Neural cell (in vitro differentiated cells): Measurements from ENCODE around the gene ZDHHC7.

Experiments
- CTCF ChIP-seq: fragments of 450-650 bp; IDR thresholded peaks from 2 replicates; pipeline ENCODE4 v1.5.1; 2014; ENCODE audit warnings: antibody characterized with exemption, mild to moderate bottlenecking, moderate library complexity; ENCODE audit not compliant: poor library complexity, severe bottlenecking
- EZH2 ChIP-seq: fragments of 200-600, 300-800 bp; shearing (Covaris generic), sonication (generic); IDR thresholded peaks from 2 replicates; pipeline ENCODE4 v1.6.1; 2014; ENCODE audit warnings: antibody characterized with exemption, low read length, borderline replicate concordance, mild to moderate bottlenecking; ENCODE audit not compliant: insufficient read depth, poor library complexity, severe bottlenecking
- POLR2AphosphoS5 ChIP-seq: IDR thresholded peaks from 2 replicates; pipeline ENCODE4 v1.6.1; 2012
- RAD21 ChIP-seq: fragments of 450-650 bp; conservative IDR thresholded peaks from 2 replicates; pipeline ENCODE4 v1.6.1; 2014; ENCODE audit warnings: antibody characterized with exemption, mild to moderate bottlenecking, moderate library complexity
- TAF1 ChIP-seq: IDR thresholded peaks from 2 replicates; pipeline ENCODE4 v1.6.1; 2012; ENCODE audit warnings: low read depth

GRCh38 chr16:85018529-85019236, 7.3 kb upstream of the ZDHHC7 start:
- TF ChIP-seq CTCF (no peak), RAD21 (no peak), EZH2 (no peak), TAF1 (no peak), POLR2AphosphoS5 (no peak)
